ENCODE results near the gene ALOXE3. TPM values are rescaled to one million over a fixed set of nuclear protein-coding genes. Genes with fewer than 3 reads are reported as not detected.

The ALOXE3 gene
- total and polyA plus RNA-seq, 2 of the 8 experiments (the other 6 are each of a cell fraction or from before 2014, with no cell fraction given), result 0.26 TPM; not detected in 1

- TF ChIP-seq SP4 (IDR thresholded peaks at IDR 0.05; ENCODE audit: low read length) (peak; percentile 19; the same call in 1 of the 2 replicates), BCL11A (IDR thresholded peaks at IDR 0.05; ENCODE audit: low read depth in 2 of 2, low read length in 2 of 2) (no peak), CHD7 (IDR thresholded peaks at IDR 0.05; ENCODE audit: insufficient replicate concordance, low read length) (no peak), CTCF (IDR thresholded peaks at IDR 0.05; ENCODE audit: control extremely low read depth in 1 of 3, insufficient read depth in 1 of 3, low read depth in 1 of 3, low read length in 3 of 3) (no peak), MAFK (IDR thresholded peaks at IDR 0.05; ENCODE audit: low read depth, low read length) (peak; percentile 93; the same call in 1 of the 2 replicates), TAF7 (optimal IDR thresholded peaks at IDR 0.05; ENCODE audit: borderline replicate concordance, low read depth, low read length) (peak; percentile 77)
Observed at GRCh38 chr17:8119581-8120519, 1.5 kb upstream of the ALOXE3 start (continued).

Measured in H1 (cell line).